ENCODE data around the gene CCT5. TPM values are rescaled to one million over a fixed set of nuclear protein-coding genes. Genes with fewer than 3 reads are reported as not detected.

CCT5 gene
- polyA plus RNA-seq (2014; cell fraction: cytosol; rRNA removed) = 610 and 847 TPM in 2 replicates
- 349 and 654 TPM in 2 replicates for polyA plus RNA-seq (2014; cell fraction: nucleus; rRNA removed)

- DNase-seq (ENCODE audit: low spot score) = peak; percentile 99
Measured at GRCh38 chr5:10249948-10250805, at the start of gene CCT5. Gene CCT5, plus strand, starts transcription at chr5:10250280. Its CDS starts 61 bp downstream, at chr5:10250341.

GRCh38 chr5:10201223-10201868, 48.7 kb upstream of the CCT5 start:
- DNase-seq (ENCODE audit: low spot score) = no peak

- no peak for DNase-seq (ENCODE audit: low spot score)
Measured at GRCh38 chr5:10202089-10202910, 47.8 kb upstream of the CCT5 start.

- DNase-seq (ENCODE audit: low spot score) = no peak
Measured at GRCh38 chr5:10209004-10209403, 41.1 kb upstream of the CCT5 start.

DNA sequence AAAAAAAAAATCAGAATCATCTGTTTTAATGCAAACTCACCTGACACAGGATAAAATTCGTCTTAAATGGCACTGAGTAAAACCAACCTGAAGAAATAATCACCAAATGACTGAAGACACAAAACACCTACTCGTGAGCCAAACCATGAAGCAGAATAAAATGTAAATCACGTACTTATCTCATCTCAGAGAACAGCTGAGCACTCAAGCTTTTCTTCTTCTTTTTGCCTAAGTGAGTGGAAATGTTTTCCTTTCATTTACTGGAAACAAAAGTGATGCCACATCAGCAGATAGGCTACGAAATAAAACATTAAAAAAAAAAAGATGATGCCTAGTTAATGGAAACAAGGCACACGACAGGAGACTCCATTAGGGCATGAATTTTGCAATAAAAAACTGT, 36.8 kb upstream of the CCT5 start:
- no peak for DNase-seq (ENCODE audit: low spot score)

GRCh38 chr5:10214041-10214440, 36.0 kb upstream of the CCT5 start:
- DNase-seq (ENCODE audit: low spot score) = no peak

GRCh38 chr5:10215366-10215765, 34.7 kb upstream of the CCT5 start:
- DNase-seq (ENCODE audit: low spot score) = no peak

- DNase-seq (ENCODE audit: low spot score) = no peak
Measured at GRCh38 chr5:10216107-10216506, 34.0 kb upstream of the CCT5 start.

GRCh38 chr5:10218658-10219057, 31.4 kb upstream of the CCT5 start:
- DNase-seq (ENCODE audit: low spot score) = no peak

DNA sequence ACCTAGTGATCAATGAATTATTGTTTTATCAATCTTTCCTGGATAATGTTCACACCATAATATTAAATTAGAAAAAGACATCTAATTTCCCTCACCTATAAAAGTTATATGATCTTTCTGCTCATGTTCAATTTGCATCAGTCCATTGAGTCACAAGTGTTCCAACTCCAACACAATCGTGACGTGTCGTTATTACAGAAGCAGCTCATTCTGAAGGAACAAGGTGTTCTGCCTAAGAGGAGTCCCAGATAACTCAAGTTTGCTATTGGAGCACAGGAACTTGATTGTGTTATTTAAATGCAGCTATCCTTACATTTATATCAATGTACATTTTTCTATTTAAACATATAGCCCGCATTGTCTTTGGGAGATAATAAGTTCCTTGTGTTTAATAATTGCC, 31.0 kb upstream of the CCT5 start:
- DNase-seq (ENCODE audit: low spot score) = no peak

GRCh38 chr5:10220248-10220647, 29.8 kb upstream of the CCT5 start:
- no peak for DNase-seq (ENCODE audit: low spot score)

DNA sequence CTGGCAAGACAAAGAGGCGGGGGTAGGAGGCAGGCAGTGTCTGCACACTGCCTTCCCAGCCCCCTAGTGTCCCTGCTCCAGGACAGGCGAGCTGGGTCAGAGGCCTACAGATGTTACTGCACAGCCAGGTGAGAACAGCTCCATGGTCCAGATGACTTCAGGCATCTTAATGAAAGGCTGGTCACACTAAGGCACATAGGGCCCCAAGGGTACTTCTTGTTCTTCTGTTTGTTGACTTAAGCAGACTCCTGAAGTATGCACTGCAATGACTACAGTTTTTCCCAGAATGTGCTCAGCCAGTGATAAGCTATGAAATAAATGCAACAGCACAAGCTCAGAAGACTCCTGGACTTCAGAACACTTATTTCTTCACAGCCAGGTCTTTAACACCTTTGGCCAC, 27.8 kb upstream of the CCT5 start:
- DNase-seq (ENCODE audit: low spot score) = no peak

DNA sequence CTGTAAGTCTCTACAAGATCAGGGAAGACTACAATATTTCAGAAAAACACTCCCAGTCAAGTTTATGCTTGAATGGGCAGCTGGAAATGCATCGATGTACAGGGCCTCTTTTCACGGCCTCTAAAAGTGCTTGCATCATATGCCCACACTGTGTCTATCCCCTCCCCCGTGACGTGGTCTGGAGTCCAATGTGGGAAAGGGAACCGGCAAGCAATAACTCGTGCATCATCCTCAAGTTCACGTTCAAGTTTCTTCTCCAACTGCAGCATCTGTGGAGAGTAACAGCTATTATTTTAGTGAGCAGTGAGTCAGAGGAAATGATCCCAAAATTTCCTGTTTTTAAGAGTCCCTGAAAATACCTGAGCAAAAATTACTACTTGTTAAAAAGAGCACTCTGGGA, 22.7 kb upstream of the CCT5 start:
- no peak for DNase-seq (ENCODE audit: low spot score)

DNA sequence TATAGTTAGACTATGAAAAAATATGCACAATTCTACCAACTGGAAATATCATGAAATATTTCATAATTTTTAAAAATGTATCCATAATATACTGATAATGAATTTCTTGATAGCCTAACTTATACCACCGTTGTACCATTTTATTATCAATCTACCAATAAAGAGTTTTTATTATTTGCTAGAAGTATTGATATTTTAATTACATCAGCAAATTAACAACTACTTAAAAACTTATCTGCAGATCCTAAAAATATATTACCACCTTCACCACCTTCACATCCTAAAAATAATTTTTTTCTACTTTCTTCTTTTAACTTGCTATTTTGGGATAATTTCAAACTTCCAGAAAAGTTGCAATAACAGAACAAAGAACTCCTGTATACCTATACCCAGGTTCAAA, 21.8 kb upstream of the CCT5 start:
- no peak for DNase-seq (ENCODE audit: low spot score)

GRCh38 chr5:10229306-10230048, 20.6 kb upstream of the CCT5 start:
- no peak for DNase-seq (ENCODE audit: low spot score)

DNA sequence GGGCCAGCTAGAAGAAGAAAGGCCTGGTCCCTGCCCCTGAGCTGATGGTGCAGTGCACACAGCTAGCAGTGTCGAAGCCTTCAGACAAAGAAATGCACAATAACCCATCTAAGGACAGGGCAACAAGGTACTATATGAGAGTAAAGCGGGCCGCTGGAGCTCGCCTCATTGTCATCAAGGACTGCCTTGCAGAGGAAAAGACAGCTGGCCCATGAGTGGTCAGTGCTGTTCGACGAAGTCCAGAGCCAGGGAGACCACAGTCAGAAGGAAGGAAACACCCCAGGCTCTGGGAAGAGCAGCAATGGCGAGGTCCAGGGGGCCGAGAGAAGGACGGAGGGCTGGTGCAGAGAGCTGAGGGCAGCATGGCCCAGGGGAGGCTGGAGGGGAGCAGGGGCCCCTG, 17.7 kb upstream of the CCT5 start:
- no peak for DNase-seq (ENCODE audit: low spot score)

GRCh38 chr5:10233011-10233410, 17.1 kb upstream of the CCT5 start:
- no peak for DNase-seq (ENCODE audit: low spot score)

DNA sequence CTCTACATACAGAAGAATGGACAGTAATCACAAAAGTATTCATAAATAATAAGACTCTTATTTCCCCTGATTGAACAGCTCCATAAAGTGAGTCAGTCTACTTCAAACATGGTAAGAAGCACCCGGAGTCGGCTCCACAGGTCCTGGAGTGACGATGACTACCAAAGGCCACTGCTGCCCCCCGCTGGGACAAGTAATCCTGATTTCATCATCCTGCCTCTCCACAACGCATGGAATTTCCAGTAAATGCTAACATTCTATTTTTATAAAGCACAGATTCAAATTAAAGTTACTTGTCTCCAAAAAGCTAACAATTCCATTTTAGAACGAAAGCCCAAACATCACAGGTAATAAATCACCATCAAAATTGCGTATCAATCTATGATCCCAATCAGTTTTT, 16.6 kb upstream of the CCT5 start:
- peak; percentile 34 for DNase-seq (ENCODE audit: low spot score)

DNA sequence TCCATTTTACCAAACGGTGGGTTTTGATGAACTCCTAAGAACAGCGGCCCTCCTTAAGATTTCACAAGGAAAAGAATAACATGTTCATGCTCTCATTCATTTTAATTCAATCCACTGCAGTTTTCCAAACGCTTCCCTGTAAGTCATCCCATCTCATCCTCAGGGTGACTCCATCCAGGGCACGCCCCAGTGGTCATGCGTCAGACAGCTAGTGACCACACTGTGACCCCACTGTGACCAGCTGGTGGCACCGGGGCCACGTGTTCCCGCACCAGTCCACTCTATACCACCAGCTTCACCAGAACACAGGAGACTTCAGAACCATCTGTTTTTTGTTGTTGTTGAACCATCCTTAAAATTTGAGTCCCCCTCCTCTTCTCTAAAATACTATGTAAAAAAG, 14.7 kb upstream of the CCT5 start:
- no peak for DNase-seq (ENCODE audit: low spot score)

GRCh38 chr5:10243660-10244240, 6.3 kb upstream of the CCT5 start:
- DNase-seq (ENCODE audit: low spot score) = no peak

DNA sequence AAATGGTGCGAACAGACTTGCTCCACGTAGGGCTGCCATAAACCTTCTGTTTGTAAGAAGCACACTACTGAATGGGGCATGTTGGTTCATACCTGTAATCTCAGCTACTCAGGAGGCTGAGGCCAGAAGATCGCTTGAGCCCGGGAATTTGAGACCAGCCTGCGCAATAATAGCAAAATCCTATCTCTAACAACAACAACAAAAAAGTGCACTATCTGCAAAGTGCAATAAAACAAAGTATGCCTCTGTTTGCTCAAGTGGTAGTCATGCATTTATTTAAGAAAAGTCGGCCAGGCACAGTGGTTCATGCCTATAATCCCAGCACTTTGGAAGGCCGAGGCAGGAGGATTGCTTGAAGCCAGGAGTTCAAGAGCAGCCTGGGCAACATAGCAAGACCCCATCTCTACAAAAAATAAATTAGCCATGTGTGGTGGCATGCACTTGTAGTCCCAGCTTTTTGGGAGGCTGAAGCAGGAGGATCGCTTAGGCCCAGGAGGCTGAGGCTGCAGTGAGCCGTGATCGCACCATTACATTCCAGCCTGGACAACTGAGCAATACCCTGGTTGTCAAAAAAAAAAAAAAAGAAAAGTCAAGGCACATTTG, 5.6 kb upstream of the CCT5 start:
- no peak for DNase-seq (ENCODE audit: low spot score)

All from SK-N-DZ (cell line).